Muscle of arm (tissue), 14 donors: ENCODE results near the gene HOXA11. TPM values are rescaled to one million over a fixed set of nuclear protein-coding genes. Genes with fewer than 3 reads are reported as not detected.

Experiments
- DNase-seq: peaks from one replicate; pipeline ENCODE4 v3.0.0-alpha.2; 2013
- long read RNA-seq, 11 donors: transcript quantifications; one replicate each; lab custom pipeline, GENCODE V29; 2026
- polyA plus RNA-seq, 12 donors: library from polyadenylated mRNA; unstranded; fragments of 120-200 nt; gene quantifications; one replicate each; pipeline ENCODE4 v1.2.1, GENCODE V29; 2013; ENCODE audit not compliant: insufficient read length in 12 of 12

Gene HOXA11
- polyA plus RNA-seq, result 10 to 100 TPM in 1 of 12 donors, 1 to 10 TPM in 9, under 1 TPM in 1, not detected in 1; 0.58 to 10.1 (median 2.2) TPM
- long read RNA-seq, donor 1, transcript HOXA11-201 (2 exons, 2,295 nt), result major isoform, 12 of 19 reads
- long read RNA-seq, donor 1, partial matches to known transcripts, result 7 of 19 reads
- long read RNA-seq, donor 1, other reads (novel, unspliced or antisense), result 0 of 19 reads
- long read RNA-seq, donor 2, result 0 reads
- long read RNA-seq, donor 3, result 0 reads
- long read RNA-seq, donor 4, result 0 reads
- long read RNA-seq, donor 5, partial matches to known transcripts, result 0 of 1 reads
- long read RNA-seq, donor 5, other reads (novel, unspliced or antisense), result 0 of 1 reads
- long read RNA-seq, donor 6, result 0 reads
- long read RNA-seq, donor 7, partial matches to known transcripts, result 0 of 1 reads
- long read RNA-seq, donor 7, other reads (novel, unspliced or antisense), result 0 of 1 reads
- long read RNA-seq, donor 8, result 0 reads
- long read RNA-seq, donor 9, result 0 reads
- long read RNA-seq, donor 10, result 0 reads
- long read RNA-seq, donor 11, partial matches to known transcripts, result 0 of 1 reads
- long read RNA-seq, donor 11, other reads (novel, unspliced or antisense), result 0 of 1 reads

DNA sequence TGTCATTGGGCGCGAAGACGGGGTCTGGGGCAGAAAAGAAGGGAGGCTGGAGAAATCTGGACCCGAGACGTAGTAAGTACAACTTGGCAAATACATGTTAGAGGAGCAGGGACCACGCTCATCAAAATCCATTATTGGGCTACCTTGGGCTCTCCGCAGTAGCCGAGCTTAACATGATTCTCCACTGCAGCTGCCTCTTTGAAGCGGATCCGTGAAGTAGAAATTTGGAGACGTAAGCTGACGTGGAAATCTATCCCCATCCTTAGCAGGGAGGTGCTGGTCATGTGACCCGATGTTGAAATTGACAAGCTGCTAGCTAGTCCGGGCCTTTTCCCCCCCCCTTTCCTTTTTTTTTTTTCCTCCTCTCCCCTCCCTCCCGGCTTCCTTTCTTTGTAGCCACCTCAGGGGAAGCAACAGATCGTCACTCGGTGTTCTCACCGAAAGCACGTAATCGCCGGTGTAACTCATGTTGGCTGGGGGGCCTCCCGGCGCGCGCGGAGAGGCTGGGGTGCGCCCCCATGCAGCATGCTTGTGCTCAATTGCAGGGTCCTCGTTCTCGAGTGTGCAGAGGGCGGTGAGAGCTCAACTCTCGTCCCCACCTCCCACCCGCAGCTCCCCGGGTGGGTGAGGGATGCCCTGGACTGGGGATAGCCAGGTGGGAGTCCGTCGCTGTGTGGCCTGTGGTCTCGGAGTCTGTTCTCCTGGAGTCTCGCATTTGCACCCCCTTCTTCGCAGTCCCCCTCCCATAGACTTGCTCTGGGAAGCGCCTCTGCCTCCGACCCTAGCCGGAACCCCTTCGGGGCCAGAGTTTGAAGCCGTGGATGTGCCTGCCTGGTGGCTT is at the start of gene HOXA11:
Gene HOXA11 (minus strand): TSS at position 220 of the 841 bp plus-strand sequence. CDS start 88 bp downstream, at position 132.
- DNase-seq, result no peak

DNA sequence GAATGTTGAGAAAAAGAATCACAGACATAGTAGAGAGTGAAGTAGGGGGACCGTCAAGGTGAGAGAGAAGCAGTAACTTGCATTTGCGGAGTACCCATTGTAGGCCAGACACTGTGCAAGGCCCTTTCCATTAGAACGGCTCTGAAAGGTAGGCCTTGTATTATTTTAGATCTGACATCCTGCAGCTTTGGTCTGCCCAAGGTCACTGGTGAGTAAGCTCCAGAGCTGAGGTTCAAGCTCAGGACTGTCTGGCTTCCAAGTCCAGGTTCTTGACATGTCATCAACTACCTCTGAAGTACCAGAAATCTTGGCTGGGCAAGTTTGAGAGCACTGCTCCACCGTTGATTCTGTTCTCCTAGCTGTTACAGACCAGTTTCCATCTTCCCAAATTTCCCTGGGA is 44.4 kb upstream of the HOXA11 start:
- no peak for DNase-seq

DNA sequence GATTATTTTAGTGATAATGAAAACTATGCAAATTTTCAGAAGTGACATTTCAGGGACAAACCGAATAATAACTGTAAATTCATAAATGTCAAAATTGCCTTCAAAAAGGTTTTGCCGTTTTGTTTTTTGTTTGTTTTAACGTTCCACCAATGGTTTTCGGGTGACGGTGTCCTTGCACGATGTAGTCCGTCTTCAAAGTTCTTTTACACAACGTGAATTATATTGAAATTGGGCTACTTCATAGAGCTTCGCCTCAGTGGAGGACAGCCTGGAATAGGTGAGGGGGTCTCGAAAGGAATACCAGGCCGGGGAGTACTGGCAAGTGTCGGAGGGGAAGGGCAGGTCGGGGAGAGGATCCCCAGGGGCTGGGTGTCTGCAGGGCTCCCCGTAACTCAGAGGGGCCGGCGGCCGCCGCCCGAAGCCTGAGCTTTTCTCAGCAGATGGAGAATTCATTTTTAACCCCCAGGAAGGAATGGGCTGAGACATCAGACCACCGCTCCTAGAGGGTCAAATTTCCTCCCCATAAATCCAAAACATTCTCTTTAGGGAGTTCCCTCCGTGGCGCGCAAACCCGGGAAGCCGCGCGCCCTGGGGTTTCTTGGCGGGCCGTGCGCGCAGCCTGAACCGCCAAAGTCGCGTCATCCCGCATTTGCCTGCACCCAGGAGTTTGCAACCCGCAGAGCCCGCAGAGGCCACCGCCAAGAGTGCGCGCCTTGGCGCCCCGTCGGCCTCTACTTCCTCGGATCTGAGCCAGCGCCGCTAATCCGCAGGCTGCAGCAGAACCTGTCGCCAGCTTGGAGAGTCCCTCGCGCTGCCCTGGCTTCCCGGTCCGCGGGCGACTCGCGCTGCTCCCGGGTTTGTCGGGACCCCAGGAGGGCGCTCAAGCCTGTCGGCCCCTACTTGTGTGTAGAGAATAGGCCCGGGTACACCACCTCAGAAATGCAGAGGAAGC is 40.2 kb upstream of the HOXA11 start:
- no peak for DNase-seq

DNA sequence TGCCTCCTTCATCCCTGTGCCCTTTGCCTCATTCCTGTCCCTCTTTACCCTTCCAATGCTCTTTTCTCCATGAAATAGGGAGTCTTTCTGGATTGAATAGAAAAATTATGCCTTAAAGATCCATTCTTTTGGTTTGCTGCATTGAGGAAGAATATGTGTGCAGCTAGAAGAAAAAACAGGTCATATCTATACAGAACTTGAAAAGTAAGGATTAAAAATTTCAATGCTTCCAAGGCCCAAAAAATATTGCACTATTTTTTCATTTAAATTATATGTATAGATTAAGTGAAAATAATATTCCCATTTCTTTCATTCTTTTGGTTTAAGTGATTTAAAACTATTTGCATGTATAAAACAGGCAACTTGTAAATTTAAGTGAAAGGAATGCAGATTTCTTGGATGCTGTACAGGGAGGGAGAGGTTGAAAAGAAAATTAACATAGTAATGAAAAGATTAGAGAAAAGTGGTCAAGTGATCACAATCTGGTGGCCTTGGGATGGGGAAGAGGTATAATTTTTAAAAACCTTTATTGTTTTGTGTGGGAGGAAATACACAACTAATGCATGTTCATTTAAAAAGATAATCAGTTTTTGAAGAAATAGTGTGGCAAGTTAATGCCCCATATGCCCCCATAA is 39.0 kb upstream of the HOXA11 start:
- no peak for DNase-seq

DNA sequence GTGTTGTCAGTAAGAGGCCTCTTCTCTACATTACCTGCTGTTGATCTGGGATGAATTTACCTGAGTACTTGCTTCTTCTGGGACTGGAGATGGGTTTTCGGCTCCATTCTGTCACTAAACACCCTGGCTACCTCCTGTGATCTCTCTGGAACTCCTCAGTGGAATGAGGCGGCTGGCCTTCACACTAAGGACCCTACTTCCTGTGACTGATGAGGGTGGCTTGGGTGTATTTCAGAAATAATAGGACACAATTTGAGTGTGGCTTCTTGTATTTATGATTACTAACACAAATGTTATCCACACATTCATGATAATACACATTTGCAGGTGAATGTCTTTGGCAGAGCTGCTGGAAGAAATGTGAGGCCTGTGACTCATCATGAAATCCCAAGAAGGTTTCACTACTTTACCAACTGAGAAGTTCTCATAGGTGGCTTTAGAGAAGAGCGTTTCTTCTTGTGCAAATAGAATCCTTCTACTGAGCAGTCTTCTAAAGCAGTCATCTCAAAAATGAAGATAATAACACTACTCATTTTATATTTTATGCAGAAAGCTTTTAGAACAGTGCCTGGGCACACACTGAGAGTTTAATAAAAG is 36.3 kb upstream of the HOXA11 start:
- no peak for DNase-seq

DNA sequence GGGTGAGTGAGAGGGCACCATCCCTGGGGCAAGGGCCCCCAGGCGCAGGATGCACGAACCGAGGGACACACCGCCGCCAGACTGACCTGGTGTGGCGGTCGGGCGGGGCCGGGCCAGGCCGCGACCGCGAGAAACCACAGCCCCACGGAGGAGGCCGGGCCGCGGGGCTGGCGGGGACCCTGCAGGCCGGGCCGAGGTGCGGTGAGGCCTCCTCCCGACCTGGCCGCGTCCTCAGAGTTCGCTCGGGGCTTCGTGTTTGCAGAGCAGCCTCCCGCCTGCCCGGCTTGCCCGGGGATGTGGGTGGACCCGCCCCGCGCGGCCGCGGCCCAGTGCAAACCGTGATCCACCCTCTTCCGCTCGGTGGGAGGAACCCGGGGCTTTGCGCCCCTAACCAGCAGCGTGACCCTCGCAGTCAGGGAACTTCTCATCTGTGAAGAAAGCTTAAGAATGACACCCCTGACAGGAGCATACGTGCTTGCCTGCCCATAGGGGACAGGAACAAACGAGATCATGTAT is 35.5 kb upstream of the HOXA11 start:
- no peak for DNase-seq

DNA sequence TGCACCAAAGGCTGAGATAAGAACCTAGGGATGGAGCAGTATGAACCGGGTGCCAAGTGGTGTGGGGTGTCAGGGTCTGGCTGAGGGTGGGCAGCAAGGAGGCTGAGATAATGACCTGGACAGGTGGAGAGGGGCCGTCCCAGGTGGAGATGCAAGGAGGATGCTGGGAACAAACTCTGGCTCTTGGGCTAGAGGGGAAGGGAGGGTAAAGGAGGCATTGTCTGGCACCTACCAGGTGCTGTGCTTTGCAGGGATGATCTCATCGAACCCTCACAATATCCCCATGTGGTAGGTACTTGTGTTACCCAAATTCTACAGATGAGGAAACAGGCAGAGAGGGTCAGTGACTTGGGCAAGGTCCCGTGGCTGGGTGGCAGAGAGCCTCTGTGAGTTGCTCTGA is 34.8 kb upstream of the HOXA11 start:
- DNase-seq, result no peak

DNA sequence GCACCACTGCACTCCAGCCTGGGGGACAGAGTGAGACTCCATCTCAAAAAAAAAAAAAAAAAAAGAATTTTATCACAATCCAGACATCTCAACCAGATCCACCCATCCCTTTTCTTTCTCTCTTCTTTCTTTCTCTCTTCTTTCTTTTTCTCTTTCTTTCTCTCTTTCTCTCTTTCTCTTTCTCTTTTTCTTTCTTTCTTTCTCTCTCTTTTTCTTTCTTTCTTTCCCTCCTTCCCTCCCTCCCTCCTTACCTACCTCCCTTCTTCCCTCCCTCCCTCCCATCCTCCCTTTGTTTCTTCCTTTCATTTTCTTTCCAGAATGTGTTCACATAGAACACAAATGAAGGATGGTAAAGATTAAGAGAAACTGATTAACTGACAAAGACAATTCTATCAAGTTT is 32.9 kb upstream of the HOXA11 start:
- DNase-seq, result no peak

DNA sequence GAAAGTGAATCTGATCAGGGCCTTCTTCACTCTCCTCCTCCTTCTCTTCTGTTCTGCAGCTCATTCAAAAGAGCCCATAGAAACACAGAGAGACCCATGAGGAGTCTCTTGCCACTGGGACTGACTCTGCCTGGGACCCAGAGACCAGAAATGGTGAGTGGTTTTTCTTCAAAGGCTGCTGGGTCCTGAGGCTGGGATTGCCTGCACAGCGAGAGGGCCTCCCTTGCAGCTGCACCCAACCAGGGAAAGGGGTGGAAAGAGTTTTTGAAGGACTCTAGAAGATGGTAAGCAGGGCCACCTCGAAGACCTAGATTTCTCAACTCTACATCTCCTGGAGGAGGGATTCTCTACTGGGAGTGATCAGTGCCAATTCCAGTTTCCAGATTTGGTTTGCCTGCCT is 30.3 kb upstream of the HOXA11 start:
- DNase-seq, result no peak

DNA sequence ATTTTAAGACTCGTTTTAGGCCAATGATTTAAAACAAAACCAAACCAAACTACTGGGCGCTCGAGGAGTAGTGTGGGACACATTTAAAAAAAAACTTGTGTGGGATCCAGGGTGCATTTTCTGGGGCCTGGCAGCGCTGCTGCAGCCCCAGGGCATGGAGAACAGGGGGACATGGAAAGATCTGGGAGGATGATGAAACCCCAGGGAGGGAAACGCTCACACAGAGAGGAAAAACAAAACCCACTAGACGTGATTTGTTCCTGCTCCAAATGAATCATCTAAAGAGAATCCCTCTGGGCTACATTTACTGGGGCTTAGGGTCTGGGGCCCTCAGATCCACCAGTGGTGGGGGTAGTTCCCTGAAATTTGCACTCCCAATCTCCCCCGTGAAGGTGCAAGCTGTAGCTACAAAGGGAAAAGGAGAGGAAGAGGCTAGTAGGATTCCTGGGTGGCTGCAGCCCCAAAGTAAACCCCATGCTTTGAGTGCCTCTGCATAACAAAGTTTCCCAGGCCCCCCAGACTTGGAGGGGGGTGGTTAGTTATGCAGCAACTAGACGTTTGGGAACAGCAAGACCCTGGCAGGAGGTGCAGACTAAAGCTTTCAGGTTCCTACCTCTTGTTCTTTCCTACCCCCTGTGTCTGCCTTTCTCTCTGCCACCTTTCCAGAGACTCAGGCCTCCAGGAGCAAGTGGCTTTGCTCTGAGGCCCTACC is 29.4 kb upstream of the HOXA11 start:
- no peak for DNase-seq

DNA sequence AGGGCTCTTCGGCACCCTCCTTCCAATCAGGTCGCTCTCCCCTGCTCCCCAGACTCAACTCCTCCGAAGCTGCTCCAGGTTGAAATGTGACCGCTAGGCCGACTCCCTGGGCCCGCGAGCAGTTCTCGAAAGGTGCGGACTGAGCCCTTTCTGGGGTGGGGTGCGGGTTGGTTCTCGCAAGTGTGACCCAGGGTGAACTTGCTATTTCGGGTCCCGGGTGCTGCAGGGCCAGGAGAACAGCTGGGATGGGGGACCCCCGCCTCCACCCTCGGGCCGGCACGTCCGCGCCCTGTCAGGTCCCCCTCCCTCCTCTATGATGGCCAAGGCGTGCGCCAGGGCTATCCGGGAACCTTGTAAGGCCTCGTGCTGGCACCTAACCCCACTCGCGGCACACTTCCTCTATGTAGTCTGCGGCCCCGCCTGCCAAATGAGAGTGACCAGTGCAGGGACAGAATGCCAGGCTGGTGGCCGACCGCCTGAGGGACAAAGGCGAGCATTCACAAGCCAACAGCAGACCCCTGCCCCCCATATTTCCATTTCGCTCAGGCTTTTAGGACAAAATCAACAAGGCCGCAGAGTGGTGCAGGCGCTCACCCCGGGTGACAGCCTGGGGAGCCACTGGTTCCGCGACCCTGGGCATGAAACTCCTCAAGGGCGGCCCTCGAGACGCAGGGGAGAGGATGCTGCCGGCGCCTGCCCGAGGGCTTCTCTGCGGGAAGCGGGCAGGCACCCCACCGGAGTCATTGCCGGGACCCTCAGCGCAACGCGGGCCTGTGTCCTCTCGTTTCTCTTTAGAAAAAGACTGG is 28.6 kb upstream of the HOXA11 start:
- DNase-seq, result no peak

DNA sequence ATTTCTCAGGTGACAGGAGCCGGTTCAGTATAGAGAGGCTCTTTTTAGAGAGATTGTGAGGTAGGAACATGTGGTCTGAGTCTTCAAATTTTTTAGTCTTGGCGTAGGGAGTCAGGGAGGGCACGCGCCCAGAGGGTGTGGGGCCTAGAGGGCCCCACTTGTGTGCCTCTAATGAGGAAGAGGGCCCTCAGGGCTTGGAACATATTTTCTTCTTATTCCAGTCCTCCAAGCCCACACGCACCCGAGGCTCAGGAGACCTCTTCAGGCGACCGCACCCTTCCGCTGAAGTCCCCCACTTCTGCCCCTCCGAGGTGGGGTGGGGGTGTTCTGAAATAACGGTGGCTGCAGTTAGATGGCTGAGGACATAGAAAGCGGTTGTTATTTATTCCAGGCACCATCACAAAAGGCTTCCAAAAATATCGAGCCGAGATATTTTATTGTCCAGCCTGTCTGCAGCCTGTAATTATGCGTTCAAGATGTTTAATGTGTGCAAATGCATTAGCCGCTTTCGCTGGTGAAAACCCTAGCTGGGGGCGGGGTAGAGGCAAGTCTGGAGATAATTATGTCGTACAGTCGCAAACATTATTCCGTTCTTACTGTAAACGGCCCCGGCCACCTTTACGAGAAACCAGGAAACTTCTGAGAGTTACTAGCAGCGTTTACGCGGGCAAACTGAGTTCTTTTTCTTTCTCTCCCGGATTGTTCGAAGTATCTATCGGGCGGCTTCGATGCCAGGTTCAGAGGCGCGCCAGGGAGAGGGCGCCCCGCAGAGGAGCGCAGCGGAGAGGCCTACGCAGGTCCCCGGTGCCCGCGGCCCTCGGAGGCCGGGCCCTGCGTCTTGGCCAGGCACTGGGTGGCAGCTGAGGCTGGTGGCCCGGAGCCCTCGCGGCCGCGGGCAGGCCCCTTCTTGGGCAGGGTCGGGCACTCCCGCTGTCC is 27.7 kb upstream of the HOXA11 start:
- DNase-seq, result no peak

DNA sequence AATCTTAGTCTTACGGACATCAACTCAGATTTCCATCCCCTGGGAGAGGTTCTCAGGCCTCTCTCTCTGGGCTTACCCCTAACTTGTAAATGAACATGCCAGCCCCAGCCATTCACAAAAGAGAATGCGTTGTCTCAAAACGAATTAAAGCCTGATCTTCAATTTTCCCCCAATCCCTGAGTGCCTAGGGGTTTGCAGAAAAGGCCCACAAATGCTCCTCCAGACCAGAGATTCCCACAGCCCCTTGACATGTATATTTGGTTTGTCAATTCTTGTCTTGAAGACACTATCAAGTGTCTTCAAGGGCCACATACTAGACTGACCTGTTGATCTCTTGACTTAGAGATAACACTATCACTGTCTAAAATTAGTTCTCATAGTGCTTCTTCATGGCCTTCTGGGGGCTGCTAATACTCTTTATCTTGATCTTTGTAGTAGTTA is 26.8 kb upstream of the HOXA11 start:
- no peak for DNase-seq

DNA sequence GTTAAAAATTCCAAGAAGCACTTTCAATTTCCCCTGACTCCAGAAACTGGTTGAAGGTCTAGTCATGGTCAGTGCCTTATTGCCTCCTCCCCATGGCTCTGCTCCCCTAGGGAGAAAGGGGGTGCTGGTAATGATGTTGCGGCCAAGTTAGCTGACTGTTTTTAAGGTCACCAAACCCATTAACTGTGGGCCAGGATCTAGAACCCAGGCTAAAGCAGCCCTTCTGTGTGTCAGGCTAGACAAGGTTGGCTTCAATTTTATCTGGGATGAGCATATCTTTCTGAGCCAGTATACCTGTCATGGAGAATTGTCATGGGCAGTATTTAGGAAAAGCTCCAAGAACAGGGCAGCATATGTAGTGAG is 26.0 kb upstream of the HOXA11 start:
- DNase-seq, result no peak

DNA sequence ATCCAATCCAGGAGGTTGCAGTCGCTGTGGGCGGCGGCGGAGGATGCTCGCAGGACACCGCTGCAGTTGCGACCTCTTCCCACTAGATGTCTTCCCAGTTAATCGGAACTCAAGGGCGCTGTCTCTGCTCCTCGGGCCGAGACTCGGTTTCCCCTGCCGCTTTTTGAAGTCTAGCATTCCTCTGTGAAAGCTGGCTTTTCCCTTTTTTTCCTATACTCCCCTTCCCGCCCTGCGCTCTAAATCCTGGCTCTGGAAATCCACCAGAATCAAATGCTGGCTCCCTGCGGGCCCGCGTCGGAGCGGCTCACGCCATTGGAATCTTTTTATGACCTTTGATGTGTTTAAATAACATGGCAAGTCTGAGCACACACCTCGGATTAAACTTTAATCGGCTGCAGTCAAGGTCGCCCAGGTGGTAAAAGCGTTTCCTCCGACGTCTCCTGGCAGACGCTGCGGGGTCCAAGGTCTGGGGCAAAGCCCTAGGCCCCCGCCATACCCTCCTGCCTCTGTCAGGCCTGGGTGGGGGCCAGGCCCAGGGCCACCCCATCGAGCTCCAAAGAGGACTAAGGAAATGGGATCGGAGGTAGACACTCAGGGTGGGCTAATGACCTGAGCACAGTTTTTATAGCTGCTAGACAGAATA is 25.5 kb upstream of the HOXA11 start:
- no peak for DNase-seq

DNA sequence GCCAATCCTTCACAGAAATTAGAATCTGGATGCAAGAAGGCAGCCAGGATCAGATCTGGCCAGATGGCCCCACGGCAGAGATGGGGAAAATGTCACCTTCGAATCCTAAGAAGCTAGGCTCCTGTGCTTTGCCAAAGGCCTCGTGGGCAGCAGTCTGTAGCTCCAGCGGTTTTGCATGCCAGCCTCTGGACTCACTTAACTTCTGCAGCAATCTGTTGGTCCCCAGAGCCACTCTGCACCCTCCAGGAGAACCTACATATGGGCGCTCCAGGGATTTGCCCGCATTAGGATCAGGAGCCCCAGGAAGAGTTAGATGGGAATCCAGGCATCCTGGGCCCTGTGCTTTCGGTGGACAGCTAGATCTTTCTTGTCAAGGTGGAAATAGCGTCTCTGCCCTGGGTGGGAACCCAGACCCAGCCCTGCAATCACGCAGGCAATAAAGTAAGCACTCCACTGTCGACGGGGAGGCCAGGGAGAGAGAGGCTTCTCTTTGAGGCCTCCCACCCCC is 25.0 kb upstream of the HOXA11 start:
- no peak for DNase-seq

DNA sequence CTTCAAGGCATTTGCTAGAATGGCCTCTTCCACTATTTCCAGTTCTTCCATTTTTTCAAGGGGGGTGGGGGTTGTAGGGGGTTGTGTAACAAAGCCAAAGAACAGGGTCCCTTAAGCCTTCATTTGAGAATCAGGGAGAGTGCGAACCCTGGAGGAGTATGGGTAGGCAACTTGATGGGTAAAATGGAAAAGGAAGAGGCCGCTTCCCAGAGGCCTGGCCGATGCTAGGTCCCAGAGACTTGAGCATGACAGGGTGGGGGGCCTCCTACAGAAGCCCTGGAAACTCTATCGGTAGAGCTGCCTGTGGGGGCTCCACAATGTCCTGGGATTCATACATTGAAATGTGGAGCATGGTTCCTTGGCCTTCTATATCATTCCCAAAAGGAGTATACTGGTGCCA is 24.0 kb upstream of the HOXA11 start:
- DNase-seq, result no peak
